WTC11 (cell line): ENCODE measurements around the gene GBA2. TPM values are rescaled to one million over a fixed set of nuclear protein-coding genes. Genes with fewer than 3 reads are reported as not detected.

Experiments used
- ATAC-seq: fragments of 200-7000 bp; cut with Tn5 transposase; 2 replicates; pipeline ENCODE4 v1.10.0; 2021; ENCODE audit warnings: mild to moderate bottlenecking, moderate library complexity
- CTCF ChIA-PET: fragments of 300-600 bp; sonication (Branson Sonifier 250); formaldehyde crosslinking; loops from one replicate; lab custom pipeline; 2021; ENCODE audit warnings: antibody characterized with exemption; lab: Charles Lee
- POLR2A ChIA-PET: fragments of 350-600 bp; sonication (Branson Sonifier 250); formaldehyde crosslinking; loops from one replicate; lab custom pipeline; 2021; ENCODE audit warnings: antibody characterized with exemption; lab: Charles Lee
- DNase-seq: peaks from one replicate; pipeline ENCODE4 v3.0.0; 2021; ENCODE audit warnings: low spot score
- H3K27ac Mint-ChIP-seq: 2 replicates; pipeline ENCODE4 v1.8.0; 2021; ENCODE audit warnings: mixed read lengths
- H3K27me3 Mint-ChIP-seq: 2 replicates; pipeline ENCODE4 v1.8.0; 2021; ENCODE audit warnings: low read depth, mild to moderate bottlenecking, moderate library complexity, mixed read lengths
- H3K36me3 Mint-ChIP-seq: 2 replicates; pipeline ENCODE4 v1.8.0; 2021; ENCODE audit warnings: mixed read lengths
- H3K4me1 Mint-ChIP-seq: 2 replicates; pipeline ENCODE4 v1.8.0; 2022; ENCODE audit warnings: mixed read lengths
- H3K4me3 Mint-ChIP-seq: 2 replicates; pipeline ENCODE4 v1.8.0; 2021; ENCODE audit warnings: mild to moderate bottlenecking, moderate library complexity, mixed read lengths
- H3K9me3 Mint-ChIP-seq: 2 replicates; pipeline ENCODE4 v1.8.0; 2021; ENCODE audit warnings: mixed read lengths
- CREB1 ChIP-seq: sonication (generic); formaldehyde crosslinking; IDR thresholded peaks from 2 replicates; pipeline ENCODE4 v1.8.0; 2023; ENCODE audit warnings: mild to moderate bottlenecking, missing genetic modification reagents
- ELF4 ChIP-seq: sonication (generic); formaldehyde crosslinking; IDR thresholded peaks from 2 replicates; pipeline ENCODE4 v1.8.1; 2022; ENCODE audit warnings: low read depth, mild to moderate bottlenecking, moderate library complexity, missing genetic modification reagents
- EMX1 ChIP-seq: fragments of 250-450 bp; sonication (Bioruptor Pico); IDR thresholded peaks from 2 replicates; pipeline ENCODE4 v1.8.0; 2021; ENCODE audit warnings: mild to moderate bottlenecking
- ETV6 ChIP-seq: sonication (generic); formaldehyde crosslinking; IDR thresholded peaks from 2 replicates; pipeline ENCODE4 v1.8.1; 2022; ENCODE audit warnings: mild to moderate bottlenecking, missing genetic modification reagents
- JUN ChIP-seq: sonication (generic); formaldehyde crosslinking; IDR thresholded peaks from 2 replicates; pipeline ENCODE4 v1.8.0; 2023; ENCODE audit warnings: mild to moderate bottlenecking, missing genetic modification reagents
- MYBL2 ChIP-seq: sonication (generic); formaldehyde crosslinking; IDR thresholded peaks from 2 replicates; pipeline ENCODE4 v1.8.1; 2023; ENCODE audit warnings: mild to moderate bottlenecking, moderate library complexity, missing genetic modification reagents
- NFYB ChIP-seq: sonication (generic); formaldehyde crosslinking; conservative IDR thresholded peaks from 2 replicates; pipeline ENCODE4 v1.8.0; 2022; ENCODE audit warnings: low read depth, missing genetic modification reagents
- OVOL2 ChIP-seq: fragments of 250-450 bp; sonication (Bioruptor Pico); IDR thresholded peaks from 2 replicates; pipeline ENCODE4 v1.9.0; 2021; ENCODE audit warnings: mild to moderate bottlenecking, borderline replicate concordance
- RELA ChIP-seq: sonication (generic); formaldehyde crosslinking; IDR thresholded peaks from 2 replicates; pipeline ENCODE4 v1.8.1; 2022; ENCODE audit warnings: missing genetic modification reagents, mild to moderate bottlenecking, borderline replicate concordance
- RORB ChIP-seq: fragments of 250-450 bp; sonication (Bioruptor Pico); IDR thresholded peaks from 2 replicates; pipeline ENCODE4 v1.9.0; 2021; ENCODE audit warnings: mild to moderate bottlenecking
- SMAD4 ChIP-seq: sonication (generic); formaldehyde crosslinking; IDR thresholded peaks from 2 replicates; pipeline ENCODE4 v1.8.0; 2022; ENCODE audit warnings: mild to moderate bottlenecking, missing genetic modification reagents
- SP1 ChIP-seq: sonication (generic); formaldehyde crosslinking; conservative IDR thresholded peaks from 2 replicates; pipeline ENCODE4 v1.8.1; 2022; ENCODE audit warnings: missing genetic modification reagents
- TCF7 ChIP-seq: sonication (generic); formaldehyde crosslinking; IDR thresholded peaks from 2 replicates; pipeline ENCODE4 v1.8.0; 2022; ENCODE audit warnings: mild to moderate bottlenecking, low read depth, missing genetic modification reagents, moderate library complexity
- ZNF121 ChIP-seq: sonication (generic); formaldehyde crosslinking; IDR thresholded peaks from 2 replicates; pipeline ENCODE4 v1.8.0; 2023; ENCODE audit warnings: missing genetic modification reagents
- ZNF138 ChIP-seq: sonication (generic); formaldehyde crosslinking; conservative IDR thresholded peaks from 2 replicates; pipeline ENCODE4 v1.8.1; 2022; ENCODE audit warnings: mild to moderate bottlenecking, moderate library complexity, missing genetic modification reagents
- ZNF317 ChIP-seq: sonication (generic); formaldehyde crosslinking; IDR thresholded peaks from 2 replicates; pipeline ENCODE4 v1.8.1; 2023; ENCODE audit warnings: low read depth, mild to moderate bottlenecking, moderate library complexity, missing genetic modification reagents, borderline replicate concordance
- ZNF423 ChIP-seq: fragments of 250-450 bp; sonication (Bioruptor Pico); IDR thresholded peaks from 2 replicates; pipeline ENCODE4 v2.1.2; 2022; ENCODE audit warnings: mild to moderate bottlenecking, moderate library complexity
- total RNA-seq: library from RNA; stranded (reverse); gene quantifications from 3 replicates; pipeline ENCODE4 v1.2.3, GENCODE V29; 2021
- TF ChIP-seq, protein P1 (sequence below): fragments of 250-450 bp; sonication (Bioruptor Pico); IDR thresholded peaks from 2 replicates; pipeline ENCODE4 v1.9.0; 2021; ENCODE audit warnings: mild to moderate bottlenecking
- TF ChIP-seq, protein P2 (sequence below): sonication (generic); formaldehyde crosslinking; IDR thresholded peaks from 2 replicates; pipeline ENCODE4 v1.8.1; 2022; ENCODE audit warnings: low read depth, missing genetic modification reagents, borderline replicate concordance
- TF ChIP-seq, protein P3 (sequence below): sonication (generic); formaldehyde crosslinking; IDR thresholded peaks from 2 replicates; pipeline ENCODE4 v1.8.1; 2023; ENCODE audit warnings: mild to moderate bottlenecking, missing genetic modification reagents, borderline replicate concordance
- TF ChIP-seq, protein P4 (sequence below): sonication (generic); formaldehyde crosslinking; IDR thresholded peaks from 2 replicates; pipeline ENCODE4 v1.8.1; 2023; ENCODE audit warnings: mild to moderate bottlenecking, missing genetic modification reagents, moderate library complexity
- TF ChIP-seq, protein P5 (sequence below): sonication (generic); formaldehyde crosslinking; IDR thresholded peaks from 2 replicates; pipeline ENCODE4 v1.8.1; 2022; ENCODE audit warnings: mild to moderate bottlenecking, moderate library complexity, missing genetic modification reagents

Gene GBA2
- total RNA-seq, 1 experiment from 2014 or later = 104 TPM

DNA sequence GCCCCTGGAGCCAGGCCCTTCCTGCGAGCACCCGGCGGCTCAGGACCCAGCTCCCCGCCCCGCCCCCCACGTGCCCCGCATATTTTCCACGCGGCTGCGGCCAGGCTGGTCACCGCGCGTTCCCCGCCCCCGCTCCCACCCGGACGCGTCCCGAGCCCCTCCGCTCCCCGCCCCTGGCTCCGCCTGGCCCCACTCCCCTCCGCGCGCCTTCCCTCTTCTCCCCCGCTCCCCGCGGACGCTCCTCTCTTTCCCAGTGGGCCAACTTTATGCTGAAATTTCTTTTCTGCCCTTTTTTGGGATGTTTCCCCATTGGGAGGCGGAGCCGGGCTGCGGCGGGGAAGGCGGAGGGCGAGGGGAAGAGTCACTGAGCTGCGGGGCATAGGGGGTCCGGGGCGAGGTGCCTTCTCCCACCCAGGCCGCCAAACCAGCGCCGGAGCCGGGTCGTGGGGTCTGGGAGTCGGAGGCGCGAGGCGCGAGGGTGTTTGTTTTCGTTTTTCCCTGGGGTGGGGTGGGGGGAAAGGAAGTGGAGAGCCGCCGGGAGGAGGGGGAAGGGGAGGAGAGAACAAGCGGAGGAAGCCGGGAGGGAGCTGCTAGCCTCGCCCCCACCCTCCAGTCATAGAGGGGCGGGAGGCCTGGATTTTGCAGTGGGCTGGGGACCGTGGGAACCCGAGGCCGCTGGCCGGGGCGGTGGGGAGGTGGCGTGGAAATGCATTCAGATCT is 58.3 kb downstream of the GBA2 start:
- peak; percentile 40 for ATAC-seq
- H3K4me1 Mint-ChIP-seq = peaks cover 23% of the 10 kb centered on the region
- ChIA-PET CTCF (interaction anchor here (0.7 to 6.8 kb wide), 17 partner anchors 15 to 99 kb away, joined by 3 to 49 read pairs (median 11); partner anchors contain the start of genes ARHGEF39, CCDC107, CREB3 and RGP1), POLR2A (interaction anchor here (0.9 to 5.2 kb wide), 14 partner anchors 8 to 587 kb away, joined by 3 to 38 read pairs (median 6); partner anchors contain the start of genes ARHGEF39, CCDC107, CREB3 and RMRP)
- peak overlapping the region; percentile 91 for H3K4me3 Mint-ChIP-seq
- H3K27ac Mint-ChIP-seq = no peak overlapping the region
- H3K36me3 Mint-ChIP-seq = peaks cover 8% of the 10 kb centered on the region
- DNase-seq = peak; percentile 64
- no peaks in the 10 kb centered on the region for H3K27me3 Mint-ChIP-seq
- H3K9me3 Mint-ChIP-seq = no peaks in the 10 kb centered on the region
- no peak for TF ChIP-seq TCF7
- TF ChIP-seq, protein P1, sequence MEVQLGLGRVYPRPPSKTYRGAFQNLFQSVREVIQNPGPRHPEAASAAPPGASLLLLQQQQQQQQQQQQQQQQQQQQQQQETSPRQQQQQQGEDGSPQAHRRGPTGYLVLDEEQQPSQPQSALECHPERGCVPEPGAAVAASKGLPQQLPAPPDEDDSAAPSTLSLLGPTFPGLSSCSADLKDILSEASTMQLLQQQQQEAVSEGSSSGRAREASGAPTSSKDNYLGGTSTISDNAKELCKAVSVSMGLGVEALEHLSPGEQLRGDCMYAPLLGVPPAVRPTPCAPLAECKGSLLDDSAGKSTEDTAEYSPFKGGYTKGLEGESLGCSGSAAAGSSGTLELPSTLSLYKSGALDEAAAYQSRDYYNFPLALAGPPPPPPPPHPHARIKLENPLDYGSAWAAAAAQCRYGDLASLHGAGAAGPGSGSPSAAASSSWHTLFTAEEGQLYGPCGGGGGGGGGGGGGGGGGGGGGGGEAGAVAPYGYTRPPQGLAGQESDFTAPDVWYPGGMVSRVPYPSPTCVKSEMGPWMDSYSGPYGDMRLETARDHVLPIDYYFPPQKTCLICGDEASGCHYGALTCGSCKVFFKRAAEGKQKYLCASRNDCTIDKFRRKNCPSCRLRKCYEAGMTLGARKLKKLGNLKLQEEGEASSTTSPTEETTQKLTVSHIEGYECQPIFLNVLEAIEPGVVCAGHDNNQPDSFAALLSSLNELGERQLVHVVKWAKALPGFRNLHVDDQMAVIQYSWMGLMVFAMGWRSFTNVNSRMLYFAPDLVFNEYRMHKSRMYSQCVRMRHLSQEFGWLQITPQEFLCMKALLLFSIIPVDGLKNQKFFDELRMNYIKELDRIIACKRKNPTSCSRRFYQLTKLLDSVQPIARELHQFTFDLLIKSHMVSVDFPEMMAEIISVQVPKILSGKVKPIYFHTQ (CRISPR knock-in tag) = no peak
- TF ChIP-seq OVOL2 = no peak
- TF ChIP-seq ETV6 (CRISPR knock-in tag) = 0 out of 2 replicates have a peak, but pooled peaks have one; percentile 11
- TF ChIP-seq, protein P2, sequence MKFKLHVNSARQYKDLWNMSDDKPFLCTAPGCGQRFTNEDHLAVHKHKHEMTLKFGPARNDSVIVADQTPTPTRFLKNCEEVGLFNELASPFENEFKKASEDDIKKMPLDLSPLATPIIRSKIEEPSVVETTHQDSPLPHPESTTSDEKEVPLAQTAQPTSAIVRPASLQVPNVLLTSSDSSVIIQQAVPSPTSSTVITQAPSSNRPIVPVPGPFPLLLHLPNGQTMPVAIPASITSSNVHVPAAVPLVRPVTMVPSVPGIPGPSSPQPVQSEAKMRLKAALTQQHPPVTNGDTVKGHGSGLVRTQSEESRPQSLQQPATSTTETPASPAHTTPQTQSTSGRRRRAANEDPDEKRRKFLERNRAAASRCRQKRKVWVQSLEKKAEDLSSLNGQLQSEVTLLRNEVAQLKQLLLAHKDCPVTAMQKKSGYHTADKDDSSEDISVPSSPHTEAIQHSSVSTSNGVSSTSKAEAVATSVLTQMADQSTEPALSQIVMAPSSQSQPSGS (CRISPR knock-in tag) = no peak
- TF ChIP-seq ELF4 (CRISPR knock-in tag) = no peak
- 0 out of 2 replicates have a peak, but pooled peaks have one; percentile 11 for TF ChIP-seq SP1
- no peak for TF ChIP-seq CREB1 (CRISPR knock-in tag)
- TF ChIP-seq, protein P3, sequence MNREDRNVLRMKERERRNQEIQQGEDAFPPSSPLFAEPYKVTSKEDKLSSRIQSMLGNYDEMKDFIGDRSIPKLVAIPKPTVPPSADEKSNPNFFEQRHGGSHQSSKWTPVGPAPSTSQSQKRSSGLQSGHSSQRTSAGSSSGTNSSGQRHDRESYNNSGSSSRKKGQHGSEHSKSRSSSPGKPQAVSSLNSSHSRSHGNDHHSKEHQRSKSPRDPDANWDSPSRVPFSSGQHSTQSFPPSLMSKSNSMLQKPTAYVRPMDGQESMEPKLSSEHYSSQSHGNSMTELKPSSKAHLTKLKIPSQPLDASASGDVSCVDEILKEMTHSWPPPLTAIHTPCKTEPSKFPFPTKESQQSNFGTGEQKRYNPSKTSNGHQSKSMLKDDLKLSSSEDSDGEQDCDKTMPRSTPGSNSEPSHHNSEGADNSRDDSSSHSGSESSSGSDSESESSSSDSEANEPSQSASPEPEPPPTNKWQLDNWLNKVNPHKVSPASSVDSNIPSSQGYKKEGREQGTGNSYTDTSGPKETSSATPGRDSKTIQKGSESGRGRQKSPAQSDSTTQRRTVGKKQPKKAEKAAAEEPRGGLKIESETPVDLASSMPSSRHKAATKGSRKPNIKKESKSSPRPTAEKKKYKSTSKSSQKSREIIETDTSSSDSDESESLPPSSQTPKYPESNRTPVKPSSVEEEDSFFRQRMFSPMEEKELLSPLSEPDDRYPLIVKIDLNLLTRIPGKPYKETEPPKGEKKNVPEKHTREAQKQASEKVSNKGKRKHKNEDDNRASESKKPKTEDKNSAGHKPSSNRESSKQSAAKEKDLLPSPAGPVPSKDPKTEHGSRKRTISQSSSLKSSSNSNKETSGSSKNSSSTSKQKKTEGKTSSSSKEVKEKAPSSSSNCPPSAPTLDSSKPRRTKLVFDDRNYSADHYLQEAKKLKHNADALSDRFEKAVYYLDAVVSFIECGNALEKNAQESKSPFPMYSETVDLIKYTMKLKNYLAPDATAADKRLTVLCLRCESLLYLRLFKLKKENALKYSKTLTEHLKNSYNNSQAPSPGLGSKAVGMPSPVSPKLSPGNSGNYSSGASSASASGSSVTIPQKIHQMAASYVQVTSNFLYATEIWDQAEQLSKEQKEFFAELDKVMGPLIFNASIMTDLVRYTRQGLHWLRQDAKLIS (CRISPR knock-in tag) = no peak
- TF ChIP-seq, protein P4, sequence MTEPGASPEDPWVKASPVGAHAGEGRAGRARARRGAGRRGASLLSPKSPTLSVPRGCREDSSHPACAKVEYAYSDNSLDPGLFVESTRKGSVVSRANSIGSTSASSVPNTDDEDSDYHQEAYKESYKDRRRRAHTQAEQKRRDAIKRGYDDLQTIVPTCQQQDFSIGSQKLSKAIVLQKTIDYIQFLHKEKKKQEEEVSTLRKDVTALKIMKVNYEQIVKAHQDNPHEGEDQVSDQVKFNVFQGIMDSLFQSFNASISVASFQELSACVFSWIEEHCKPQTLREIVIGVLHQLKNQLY = no peak
- TF ChIP-seq, all 79 proteins: peak for 2

DNA sequence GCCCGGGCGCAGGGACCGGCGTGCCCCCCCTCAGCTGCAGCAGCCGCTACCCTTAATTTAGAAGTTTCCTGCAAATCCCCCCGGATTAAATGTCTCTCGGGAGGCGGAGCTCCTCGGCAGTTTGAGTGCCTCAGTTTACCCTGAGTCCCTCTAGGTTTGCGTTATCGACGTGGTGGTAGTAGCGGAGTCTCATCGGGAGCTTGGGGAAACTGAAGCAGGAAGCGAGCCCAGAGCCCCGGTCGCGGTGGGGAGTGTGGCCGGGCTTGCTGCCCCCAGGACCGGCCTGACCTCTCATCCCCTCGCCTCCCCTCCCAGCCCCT is 58.8 kb downstream of the GBA2 start:
- ATAC-seq (peak; percentile 29), DNase-seq (peak; percentile 54)
- H3K27ac Mint-ChIP-seq = no peak overlapping the region
- POLR2A ChIA-PET = interaction anchor here (0.9 to 5.2 kb wide), 13 partner anchors 10 to 587 kb away, joined by 3 to 38 read pairs (median 8); partner anchors contain the start of genes ARHGEF39, CCDC107, CREB3 and RMRP
- TF ChIP-seq ZNF317 = no peak
- TF ChIP-seq ZNF121 (CRISPR knock-in tag) = no peak
- TF ChIP-seq RELA = no peak
- TF ChIP-seq JUN (CRISPR knock-in tag) = no peak
- no peak for TF ChIP-seq OVOL2
- no peak for TF ChIP-seq SMAD4 (CRISPR knock-in tag)
- TF ChIP-seq ZNF138 (CRISPR knock-in tag) = no peak
- TF ChIP-seq NFYB (CRISPR knock-in tag) = no peak
- TF ChIP-seq, protein P5, sequence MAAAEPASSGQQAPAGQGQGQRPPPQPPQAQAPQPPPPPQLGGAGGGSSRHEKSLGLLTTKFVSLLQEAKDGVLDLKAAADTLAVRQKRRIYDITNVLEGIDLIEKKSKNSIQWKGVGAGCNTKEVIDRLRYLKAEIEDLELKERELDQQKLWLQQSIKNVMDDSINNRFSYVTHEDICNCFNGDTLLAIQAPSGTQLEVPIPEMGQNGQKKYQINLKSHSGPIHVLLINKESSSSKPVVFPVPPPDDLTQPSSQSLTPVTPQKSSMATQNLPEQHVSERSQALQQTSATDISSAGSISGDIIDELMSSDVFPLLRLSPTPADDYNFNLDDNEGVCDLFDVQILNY (CRISPR knock-in tag) = no peak
- TF ChIP-seq MYBL2 (CRISPR knock-in tag) = no peak
- no peak for TF ChIP-seq ZNF423 (CRISPR knock-in tag)
- no peak for TF ChIP-seq EMX1
- TF ChIP-seq RORB (CRISPR knock-in tag) = no peak
- peaks cover 23% of the 10 kb centered on the region for H3K4me1 Mint-ChIP-seq
- H3K36me3 Mint-ChIP-seq = peaks cover 12% of the 10 kb centered on the region
- no peaks in the 10 kb centered on the region for H3K9me3 Mint-ChIP-seq
- CTCF ChIA-PET = interaction anchor here (1.1 to 6.8 kb wide), 14 partner anchors 15 to 100 kb away, joined by 4 to 49 read pairs (median 12); partner anchors contain the start of genes ARHGEF39, CCDC107, CREB3 and RGP1
- H3K4me3 Mint-ChIP-seq = peak overlapping the region; percentile 91
- no peaks in the 10 kb centered on the region for H3K27me3 Mint-ChIP-seq
